ENCODE measurements around the gene TMEM123.

DNA sequence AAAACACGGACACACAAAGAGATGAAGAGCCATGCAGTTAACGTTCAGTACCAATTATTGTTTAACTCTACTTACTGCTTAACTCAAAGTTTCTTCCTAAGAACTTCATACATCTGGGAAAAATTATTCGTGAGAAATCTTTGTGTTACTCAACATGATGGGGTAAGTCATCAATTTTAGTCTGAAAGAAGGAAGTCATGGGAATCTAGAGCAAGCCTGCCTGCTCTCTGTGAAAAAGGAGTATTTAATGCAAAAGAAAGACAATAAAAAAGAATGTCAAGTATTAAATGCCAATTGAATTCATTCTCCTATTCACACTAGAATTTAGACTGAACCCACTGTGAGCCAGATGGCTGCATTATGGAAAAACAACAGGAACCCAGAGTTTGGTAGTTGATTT, 16.0 kb downstream of the TMEM123 start:
- TF ChIP-seq CTCF (IDR thresholded peaks at IDR 0.05): no peak
- TF ChIP-seq EZH2 (IDR thresholded peaks at IDR 0.05; ENCODE audit: borderline replicate concordance, insufficient read depth, low read depth, low read length, poor library complexity, severe bottlenecking): no peak

Data from B cell (primary cell).